GM12891 (cell line): ENCODE measurements around the gene FERMT2.

Experiments
- DNase-seq: peaks from one replicate; pipeline ENCODE4 v3.0.0; 2011; ENCODE audit warnings: low spot score; ENCODE audit not compliant: insufficient read length
- FAIRE-seq: peaks from 2 replicates; lab custom pipeline; 2011; peaks lifted over from hg19 to GRCh38; lab: Jason Lieb, UNC
- PAX5 ChIP-seq: IDR thresholded peaks from 2 replicates; pipeline ENCODE4 v1.6.1; 2011; ENCODE audit warnings: low read length, moderate library complexity, mild to moderate bottlenecking; ENCODE audit not compliant: insufficient read depth, severe bottlenecking
- POLR2A ChIP-seq: IDR thresholded peaks from 2 replicates; pipeline ENCODE4 v1.6.1; 2011; ENCODE audit warnings: low read depth, low read length, control low read depth
- POLR2AphosphoS5 ChIP-seq: IDR thresholded peaks from 2 replicates; pipeline ENCODE4 v1.6.1; 2011; ENCODE audit warnings: low read depth, low read length, control low read depth
- POU2F2 ChIP-seq: IDR thresholded peaks from 2 replicates; pipeline ENCODE4 v1.6.1; 2011; ENCODE audit warnings: low read depth, mild to moderate bottlenecking, control low read depth, low read length, moderate library complexity
- SPI1 ChIP-seq: IDR thresholded peaks from 2 replicates; pipeline ENCODE4 v1.6.1; 2011; ENCODE audit warnings: low read depth, low read length, control low read depth
- TAF1 ChIP-seq: IDR thresholded peaks from 2 replicates; pipeline ENCODE4 v1.6.1; 2011; ENCODE audit warnings: low read depth, low read length, control low read depth

FERMT2 gene

GRCh38 chr14:52837451-52837850 is 113.4 kb downstream of the FERMT2 start:
- TF ChIP-seq TAF1 (no peak), POLR2AphosphoS5 (no peak)
- DNase-seq (no peak), FAIRE-seq (no peak)

- FAIRE-seq: no peak
- no peak for TF ChIP-seq TAF1
- TF ChIP-seq SPI1: no peak
- no peak for TF ChIP-seq PAX5
- no peak for TF ChIP-seq POU2F2
- no peak for TF ChIP-seq POLR2A
- no peak for TF ChIP-seq POLR2AphosphoS5
Measured at GRCh38 chr14:52836063-52836462, 114.8 kb downstream of the FERMT2 start.

GRCh38 chr14:52835122-52835903 is 115.5 kb downstream of the FERMT2 start:
- no peak for FAIRE-seq
- no peak for DNase-seq
- TF ChIP-seq POLR2A (no peak), TAF1 (no peak), POU2F2 (no peak), PAX5 (no peak), SPI1 (no peak), POLR2AphosphoS5 (no peak)

More at GRCh38 chr14:52836063-52836462, 114.8 kb downstream of the FERMT2 start:
- no peak for DNase-seq

GRCh38 chr14:52834440-52834842 is 116.4 kb downstream of the FERMT2 start:
- FAIRE-seq: no peak
- TF ChIP-seq POU2F2: no peak
- no peak for TF ChIP-seq PAX5
- TF ChIP-seq POLR2AphosphoS5: no peak
- TF ChIP-seq TAF1: no peak
- no peak for TF ChIP-seq SPI1
- TF ChIP-seq POLR2A: no peak
- DNase-seq: no peak

- DNase-seq (no peak), FAIRE-seq (no peak)
- TF ChIP-seq POLR2A (no peak), PAX5 (no peak), TAF1 (no peak), POU2F2 (no peak), POLR2AphosphoS5 (no peak), SPI1 (no peak)
Measured at GRCh38 chr14:52833891-52834290, 117.0 kb downstream of the FERMT2 start.

- no peak for FAIRE-seq
- DNase-seq: no peak
- TF ChIP-seq POU2F2 (no peak), PAX5 (no peak), SPI1 (no peak), POLR2AphosphoS5 (no peak), TAF1 (no peak), POLR2A (no peak)
Measured at GRCh38 chr14:52829527-52830185, 121.2 kb downstream of the FERMT2 start.

GRCh38 chr14:52827426-52827825 is 123.4 kb downstream of the FERMT2 start:
- FAIRE-seq: no peak
- DNase-seq: no peak
- TF ChIP-seq POU2F2 (no peak), TAF1 (no peak)

GRCh38 chr14:52825085-52825484 is 125.8 kb downstream of the FERMT2 start:
- FAIRE-seq (no peak), DNase-seq (no peak)
- TF ChIP-seq TAF1 (no peak), POU2F2 (no peak), POLR2AphosphoS5 (no peak), PAX5 (no peak), POLR2A (no peak), SPI1 (no peak)

- DNase-seq (no peak), FAIRE-seq (no peak)
- no peak for TF ChIP-seq SPI1
- TF ChIP-seq TAF1: no peak
- TF ChIP-seq POLR2A: no peak
Measured at GRCh38 chr14:52824462-52824861, 126.4 kb downstream of the FERMT2 start.

- DNase-seq: no peak
Measured at GRCh38 chr14:52821805-52822250, 129.0 kb downstream of the FERMT2 start.

More at GRCh38 chr14:52821805-52822250, 129.0 kb downstream of the FERMT2 start:
- no peak for FAIRE-seq
- TF ChIP-seq POU2F2: no peak
- TF ChIP-seq SPI1: no peak
- no peak for TF ChIP-seq PAX5
- TF ChIP-seq POLR2AphosphoS5: no peak
- no peak for TF ChIP-seq POLR2A
- TF ChIP-seq TAF1: no peak
